Left lung (tissue), 10 donors: Measurements from ENCODE around the gene ZNF281. TPM values are rescaled to one million over a fixed set of nuclear protein-coding genes. Genes with fewer than 3 reads are reported as not detected.

Experiments used
- ATAC-seq: fragments of 200-7000 bp; cut with Tn5 transposase; one replicate; pipeline ENCODE4 v1.9.1; 2020; ENCODE audit warnings: moderate library complexity
- DNase-seq, 4 donors: peaks; one replicate each; pipeline ENCODE4 v3.0.0-alpha.2; 2013 to 2020
- H3K27ac ChIP-seq, 2 donors: fragments of 200-600 bp; sonication (generic) in 1 of 2; one replicate each; pipeline versions ENCODE4 v1.5.0 to v1.8.0; 2020 to 2021
- H3K27me3 ChIP-seq, 2 donors: fragments of 200-600 bp; sonication (generic) in 1 of 2; one replicate each; pipeline versions ENCODE4 v1.5.0 to v1.8.0; 2020 to 2021
- H3K36me3 ChIP-seq, 2 donors: fragments of 200-600 bp; sonication (generic) in 1 of 2; one replicate each; pipeline versions ENCODE4 v1.5.0 to v1.8.0; 2020 to 2021
- H3K4me1 ChIP-seq, 2 donors: fragments of 200-600 bp; one replicate each; pipeline ENCODE4 v1.8.0; 2021
- H3K4me3 ChIP-seq, 2 donors: fragments of 200-600 bp; sonication (generic) in 1 of 2; one replicate each; pipeline versions ENCODE4 v1.5.0 to v1.8.0; 2020 to 2021; ENCODE audit warnings: mild to moderate bottlenecking in 1 of 2
- H3K9me3 ChIP-seq, 2 donors: fragments of 200-600 bp; sonication (generic) in 1 of 2; one replicate each; pipeline versions ENCODE4 v1.5.0 to v1.8.0; 2020 to 2021
- intact Hi-C, 2 donors: fragments of 100-400 bp; cut with DNase I; formaldehyde crosslinking; loops; one replicate each; pipeline versions ENCODE4 v1.11.2 to v1.14.2; 2022
- polyA plus RNA-seq, 6 donors: library from polyadenylated mRNA; unstranded; fragments of 120-200 nt; gene quantifications; one replicate each; pipeline ENCODE4 v1.2.1, GENCODE V29; 2013; ENCODE audit not compliant: insufficient read length in 6 of 6
- total RNA-seq, 2 donors: library from RNA; stranded (reverse); fragmentation: NEBNext Ultra II Directional; extraction: Animal tissue kit (Norgen Biotek cat#: 25700); gene quantifications; one replicate each; pipeline ENCODE4 v1.2.1, GENCODE V29; 2021
- TF ChIP-seq, protein P1 (sequence below), 2 donors: fragments of 200-600 bp; sonication (generic) in 1 of 2; IDR thresholded peaks; one replicate each; pipeline versions ENCODE4 v1.5.0 to v1.8.0; 2021; ENCODE audit warnings: antibody characterized with exemption in 2 of 2
- donor health status: DM: no; HTN: yes; CAD: no.
- donor health status: DM: no; HTN: no; CAD: no.

The ZNF281 gene
- total and polyA plus RNA-seq, 8 donors, result 18.1 to 28.9 (median 26.3) TPM

DNA sequence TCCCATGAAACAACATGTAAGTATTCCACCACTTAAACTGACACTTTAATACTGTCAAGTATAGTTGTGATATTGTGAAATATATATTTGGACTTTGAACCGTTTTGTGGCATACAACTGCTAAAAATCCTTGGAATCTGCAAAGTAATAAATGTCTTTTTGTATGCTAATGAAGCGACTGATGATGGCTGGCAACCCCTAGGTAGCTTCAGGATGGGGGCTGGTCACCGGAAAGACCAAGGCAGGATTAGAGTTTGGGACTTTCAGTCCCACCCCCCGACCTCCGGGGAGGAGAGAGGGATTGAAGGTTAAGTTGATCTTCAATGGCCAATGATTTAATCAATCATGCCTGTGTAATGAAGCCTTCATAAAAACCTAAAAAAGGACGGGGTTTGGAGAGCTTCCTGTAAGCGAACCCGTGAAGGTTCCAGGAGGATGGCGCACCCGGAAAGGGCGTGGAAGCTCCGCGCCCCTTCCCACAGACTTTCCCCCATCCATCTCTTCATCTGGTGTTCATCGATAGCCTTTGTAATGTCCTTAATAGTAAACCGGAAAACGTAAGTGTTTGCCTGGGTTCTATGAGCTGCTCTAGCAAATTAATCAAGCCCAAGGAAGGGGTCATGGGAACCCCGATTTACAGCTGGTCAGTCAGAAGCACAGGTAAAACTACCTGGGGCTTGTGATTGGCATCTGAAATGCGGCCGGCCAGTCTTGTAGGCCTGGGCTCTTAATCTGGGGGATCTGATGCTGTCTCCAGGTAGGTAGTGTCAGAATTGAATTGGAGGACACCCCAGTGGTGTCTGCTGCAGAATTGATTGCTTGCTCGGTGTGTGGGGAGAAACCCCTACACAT is 1.8 kb upstream of the ZNF281 start:
- intact Hi-C loops, result no loop called here
- DNase-seq, result no peak
- Histone ChIP-seq H3K27ac (no peak overlapping the region), H3K4me3 (no peak overlapping the region), H3K9me3 (no peaks in the 10 kb centered on the region), H3K4me1 (peaks cover 16 to 47% of the 10 kb centered on the region in 2 donors), H3K27me3 (no peaks in the 10 kb centered on the region), H3K36me3 (peaks cover 0 to 13% of the 10 kb centered on the region in 2 donors)
- TF ChIP-seq, protein P1, sequence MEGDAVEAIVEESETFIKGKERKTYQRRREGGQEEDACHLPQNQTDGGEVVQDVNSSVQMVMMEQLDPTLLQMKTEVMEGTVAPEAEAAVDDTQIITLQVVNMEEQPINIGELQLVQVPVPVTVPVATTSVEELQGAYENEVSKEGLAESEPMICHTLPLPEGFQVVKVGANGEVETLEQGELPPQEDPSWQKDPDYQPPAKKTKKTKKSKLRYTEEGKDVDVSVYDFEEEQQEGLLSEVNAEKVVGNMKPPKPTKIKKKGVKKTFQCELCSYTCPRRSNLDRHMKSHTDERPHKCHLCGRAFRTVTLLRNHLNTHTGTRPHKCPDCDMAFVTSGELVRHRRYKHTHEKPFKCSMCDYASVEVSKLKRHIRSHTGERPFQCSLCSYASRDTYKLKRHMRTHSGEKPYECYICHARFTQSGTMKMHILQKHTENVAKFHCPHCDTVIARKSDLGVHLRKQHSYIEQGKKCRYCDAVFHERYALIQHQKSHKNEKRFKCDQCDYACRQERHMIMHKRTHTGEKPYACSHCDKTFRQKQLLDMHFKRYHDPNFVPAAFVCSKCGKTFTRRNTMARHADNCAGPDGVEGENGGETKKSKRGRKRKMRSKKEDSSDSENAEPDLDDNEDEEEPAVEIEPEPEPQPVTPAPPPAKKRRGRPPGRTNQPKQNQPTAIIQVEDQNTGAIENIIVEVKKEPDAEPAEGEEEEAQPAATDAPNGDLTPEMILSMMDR (IDR thresholded peaks at IDR 0.05), result no peak
- ATAC-seq, result no peak

DNA sequence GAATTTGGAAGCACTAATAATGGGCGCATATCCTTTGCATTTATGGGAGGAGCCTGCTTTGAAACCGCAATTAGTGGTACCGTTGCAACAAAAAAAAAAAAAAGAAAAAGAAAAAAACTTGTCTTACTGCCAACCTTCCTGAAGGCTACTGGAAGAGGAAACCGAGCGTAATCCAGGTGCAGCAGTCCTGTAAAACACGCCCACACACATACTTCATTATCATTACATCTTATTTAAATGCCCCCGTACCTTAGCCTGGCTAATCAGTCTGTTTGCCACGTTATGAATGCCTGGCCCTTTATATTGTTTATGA is 686 bp upstream of the ZNF281 start:
- TF ChIP-seq, protein P1 (IDR thresholded peaks at IDR 0.05), result no peak
- ATAC-seq (peak; percentile 62), DNase-seq (peak in 1 of 4 donors; percentile 42)
- Histone ChIP-seq H3K27me3 (no peaks in the 10 kb centered on the region), H3K4me3 (peak overlapping the region; percentile 45 to 79), H3K36me3 (peaks cover 0 to 13% of the 10 kb centered on the region in 2 donors), H3K9me3 (no peaks in the 10 kb centered on the region), H3K27ac (peak overlapping the region; percentile 75 to 90), H3K4me1 (peaks cover 16 to 48% of the 10 kb centered on the region in 2 donors)
- intact Hi-C loops, result no loop called here

DNA sequence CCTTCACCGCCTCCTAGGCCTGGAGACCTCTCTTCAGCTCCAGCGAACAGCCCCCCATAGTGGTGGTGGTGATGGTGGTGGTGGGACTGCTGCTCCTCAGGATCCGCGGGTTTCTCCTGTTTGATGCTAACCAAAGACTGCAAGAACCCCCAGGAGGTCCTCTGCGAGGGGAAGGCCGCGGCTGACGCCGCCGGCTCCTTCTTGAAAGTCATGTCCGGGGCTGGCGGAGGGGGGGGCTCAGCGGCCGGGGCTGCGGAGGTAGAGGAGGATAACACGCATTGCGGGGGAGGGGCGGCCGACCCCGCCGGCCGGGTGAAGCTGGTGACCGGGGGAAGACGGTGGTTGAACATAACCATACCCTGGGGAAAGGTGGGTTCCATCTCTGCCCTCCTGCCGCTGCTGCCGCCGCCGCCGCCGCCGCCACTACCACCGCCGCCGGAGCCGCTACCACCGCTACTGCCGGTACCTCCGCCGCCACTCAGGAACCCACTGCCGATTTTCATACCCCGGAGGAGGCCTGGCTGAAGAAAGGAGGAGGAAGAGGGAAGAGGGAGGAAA is 554 bp downstream of the ZNF281 start:
- Histone ChIP-seq H3K9me3 (no peaks in the 10 kb centered on the region), H3K4me3 (peak overlapping the region; percentile 45 to 79), H3K36me3 (peaks cover 0 to 17% of the 10 kb centered on the region in 2 donors), H3K27ac (peak overlapping the region; percentile 75 to 90), H3K27me3 (no peaks in the 10 kb centered on the region), H3K4me1 (peaks cover 16 to 55% of the 10 kb centered on the region in 2 donors)
- TF ChIP-seq, protein P1 (IDR thresholded peaks at IDR 0.05), result no peak
- ATAC-seq (peak; percentile 23), DNase-seq (peak in 2 of 4 donors; percentile 51 to 86)
- intact Hi-C loops, result no loop called here

DNA sequence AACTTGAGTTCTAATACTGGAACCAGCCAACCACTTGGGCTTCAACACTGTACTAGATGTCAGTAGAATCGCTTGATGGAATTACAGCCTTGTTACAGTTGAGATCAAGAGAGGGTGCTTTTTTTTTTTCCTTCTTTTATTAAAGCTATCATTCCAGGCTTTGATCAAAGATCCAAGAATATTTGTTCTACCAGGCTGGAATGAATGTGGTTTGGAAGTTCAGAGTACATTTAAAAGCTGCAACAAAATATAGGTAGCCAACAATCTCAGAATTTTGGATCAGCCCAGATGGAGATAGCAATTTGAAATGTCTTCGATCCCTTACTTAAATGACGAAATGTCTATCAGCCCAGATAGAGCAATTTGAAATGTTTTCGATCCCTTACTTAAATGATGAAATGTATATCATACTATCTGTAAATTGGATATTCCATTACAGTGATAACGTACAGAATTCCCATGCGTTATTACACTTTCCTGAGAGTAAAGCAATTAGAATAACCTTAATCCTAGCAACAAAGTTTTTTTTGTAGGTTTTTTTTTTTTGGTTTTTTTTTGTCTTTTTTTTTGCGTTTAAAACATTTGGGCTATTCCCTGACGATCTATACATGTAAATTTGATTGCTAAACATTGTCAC is 3.6 kb downstream of the ZNF281 start:
- intact Hi-C loops, result no loop called here
- no peak overlapping the region for H3K27ac ChIP-seq
- no peak for ATAC-seq

More for the DNA sequence above, 3.6 kb downstream of the ZNF281 start:
- Histone ChIP-seq H3K36me3 (peaks cover 0 to 21% of the 10 kb centered on the region in 2 donors), H3K9me3 (no peaks in the 10 kb centered on the region), H3K4me1 (peaks cover 16 to 73% of the 10 kb centered on the region in 2 donors), H3K4me3 (no peak overlapping the region), H3K27me3 (no peaks in the 10 kb centered on the region)
- TF ChIP-seq, protein P1 (IDR thresholded peaks at IDR 0.05), result no peak
- no peak for DNase-seq
